ENCODE data around the gene RPS3.

GRCh38 chr11:75374646-75375045 lies 24.7 kb upstream of the RPS3 start:
- TF ChIP-seq EZH2 (IDR thresholded peaks at IDR 0.05; ENCODE audit: borderline replicate concordance, low read depth, low read length) (no peak), YY1 (IDR thresholded peaks at IDR 0.05; ENCODE audit: borderline replicate concordance in 1 of 3, control insufficient read depth in 1 of 3, extremely low read depth in 1 of 3, insufficient read depth in 3 of 3, insufficient read length in 1 of 3, insufficient replicate concordance in 2 of 3, low read depth in 1 of 3, low read length in 2 of 3) (no peak), RBM34 (IDR thresholded peaks at IDR 0.05; ENCODE audit: borderline replicate concordance, insufficient read depth, low read length) (no peak), POLR2AphosphoS5 (IDR thresholded peaks at IDR 0.05; ENCODE audit: control insufficient read depth, insufficient read depth, low read depth, low read length) (no peak), ZNF696 (CRISPR knock-in tag; conservative IDR thresholded peaks at IDR 0.05) (no peak), POLR2G (IDR thresholded peaks at IDR 0.05; ENCODE audit: low read depth, low read length) (no peak), HLTF (IDR thresholded peaks at IDR 0.05) (no peak), CBX3 (IDR thresholded peaks at IDR 0.05; ENCODE audit: borderline replicate concordance in 1 of 2, low read length in 2 of 2) (no peak), TARDBP (IDR thresholded peaks at IDR 0.05) (no peak), BRD4 (IDR thresholded peaks at IDR 0.05) (no peak)
- TF ChIP-seq, protein P1, sequence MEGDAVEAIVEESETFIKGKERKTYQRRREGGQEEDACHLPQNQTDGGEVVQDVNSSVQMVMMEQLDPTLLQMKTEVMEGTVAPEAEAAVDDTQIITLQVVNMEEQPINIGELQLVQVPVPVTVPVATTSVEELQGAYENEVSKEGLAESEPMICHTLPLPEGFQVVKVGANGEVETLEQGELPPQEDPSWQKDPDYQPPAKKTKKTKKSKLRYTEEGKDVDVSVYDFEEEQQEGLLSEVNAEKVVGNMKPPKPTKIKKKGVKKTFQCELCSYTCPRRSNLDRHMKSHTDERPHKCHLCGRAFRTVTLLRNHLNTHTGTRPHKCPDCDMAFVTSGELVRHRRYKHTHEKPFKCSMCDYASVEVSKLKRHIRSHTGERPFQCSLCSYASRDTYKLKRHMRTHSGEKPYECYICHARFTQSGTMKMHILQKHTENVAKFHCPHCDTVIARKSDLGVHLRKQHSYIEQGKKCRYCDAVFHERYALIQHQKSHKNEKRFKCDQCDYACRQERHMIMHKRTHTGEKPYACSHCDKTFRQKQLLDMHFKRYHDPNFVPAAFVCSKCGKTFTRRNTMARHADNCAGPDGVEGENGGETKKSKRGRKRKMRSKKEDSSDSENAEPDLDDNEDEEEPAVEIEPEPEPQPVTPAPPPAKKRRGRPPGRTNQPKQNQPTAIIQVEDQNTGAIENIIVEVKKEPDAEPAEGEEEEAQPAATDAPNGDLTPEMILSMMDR (IDR thresholded peaks at IDR 0.05 in 2 of 3, conservative IDR thresholded peaks at IDR 0.05 in 1 of 3; ENCODE audit: insufficient read depth in 2 of 3, low read depth in 1 of 3, low read length in 3 of 3) = no peak

Measured in K562 (cell line).